A549 (cell line): ENCODE data around the gene SBK2.

Experiments
- BHLHE40 ChIP-seq: IDR thresholded peaks from 2 replicates; pipeline ENCODE4 v1.6.1; 2012; ENCODE audit warnings: low read depth, low read length, inconsistent platforms
- CHD4 ChIP-seq: fragments of 200-600 bp; sonication (generic); IDR thresholded peaks from 2 replicates; pipeline ENCODE4 v1.6.1; 2016; ENCODE audit warnings: antibody characterized with exemption, mild to moderate bottlenecking, borderline replicate concordance
- EP300 ChIP-seq, 2 experiments: fragments of >200 bp; sonication (Bioruptor Twin); formaldehyde crosslinking; IDR thresholded peaks; 2 replicates in 1 of 2; 3 replicates in 1 of 2; pipeline ENCODE4 v1.6.1; 2016 to 2017
- HDAC2 ChIP-seq: fragments of 200-600 bp; sonication (generic); IDR thresholded peaks from 2 replicates; pipeline ENCODE4 v1.6.1; 2016
- KDM5A ChIP-seq: fragments of 200-600 bp; sonication (generic); IDR thresholded peaks from 2 replicates; pipeline ENCODE4 v1.6.1; 2016; ENCODE audit warnings: antibody characterized with exemption, mild to moderate bottlenecking
- MAFK ChIP-seq: fragments of 450-650 bp; IDR thresholded peaks from 2 replicates; pipeline ENCODE4 v1.6.1; 2014; ENCODE audit not compliant: partially characterized antibody
- MYC ChIP-seq: IDR thresholded peaks from 2 replicates; pipeline ENCODE4 v1.6.1; 2012; ENCODE audit warnings: mild to moderate bottlenecking, inconsistent platforms, low read length, improper control_type of control experiment, borderline replicate concordance
- POLR2A ChIP-seq: IDR thresholded peaks from 2 replicates; pipeline ENCODE4 v1.6.1; 2012; ENCODE audit warnings: mild to moderate bottlenecking, low read length
- RAD21 ChIP-seq, 2 experiments: fragments of >200 bp in 1 of 2; sonication (Bioruptor Twin) in 1 of 2; formaldehyde crosslinking in 1 of 2; IDR thresholded peaks in 1 of 2; conservative IDR thresholded peaks in 1 of 2; 2 replicates in 1 of 2; 3 replicates in 1 of 2; pipeline ENCODE4 v1.6.1; 2012 to 2018; ENCODE audit warnings: inconsistent platforms in 1 of 2
- RFX5 ChIP-seq: fragments of 450-650 bp; IDR thresholded peaks from 2 replicates; pipeline ENCODE4 v1.7.1; 2014; ENCODE audit warnings: antibody characterized with exemption, mild to moderate bottlenecking, moderate library complexity
- RNF2 ChIP-seq: fragments of 200-600 bp; sonication (generic); IDR thresholded peaks from 2 replicates; pipeline ENCODE4 v1.6.1; 2016; ENCODE audit warnings: low read depth, mild to moderate bottlenecking, antibody characterized with exemption, moderate library complexity, borderline replicate concordance
- TF ChIP-seq, protein P1 (sequence below): fragments of >200 bp; sonication (Bioruptor Twin); formaldehyde crosslinking; IDR thresholded peaks from 3 replicates; pipeline ENCODE4 v1.5.1; 2016
- TF ChIP-seq, protein P2 (sequence below): fragments of 200-600 bp; sonication (generic); IDR thresholded peaks from 2 replicates; pipeline ENCODE4 v1.6.1; 2016; ENCODE audit warnings: antibody characterized with exemption, mild to moderate bottlenecking, moderate library complexity

- TF ChIP-seq, protein P1, sequence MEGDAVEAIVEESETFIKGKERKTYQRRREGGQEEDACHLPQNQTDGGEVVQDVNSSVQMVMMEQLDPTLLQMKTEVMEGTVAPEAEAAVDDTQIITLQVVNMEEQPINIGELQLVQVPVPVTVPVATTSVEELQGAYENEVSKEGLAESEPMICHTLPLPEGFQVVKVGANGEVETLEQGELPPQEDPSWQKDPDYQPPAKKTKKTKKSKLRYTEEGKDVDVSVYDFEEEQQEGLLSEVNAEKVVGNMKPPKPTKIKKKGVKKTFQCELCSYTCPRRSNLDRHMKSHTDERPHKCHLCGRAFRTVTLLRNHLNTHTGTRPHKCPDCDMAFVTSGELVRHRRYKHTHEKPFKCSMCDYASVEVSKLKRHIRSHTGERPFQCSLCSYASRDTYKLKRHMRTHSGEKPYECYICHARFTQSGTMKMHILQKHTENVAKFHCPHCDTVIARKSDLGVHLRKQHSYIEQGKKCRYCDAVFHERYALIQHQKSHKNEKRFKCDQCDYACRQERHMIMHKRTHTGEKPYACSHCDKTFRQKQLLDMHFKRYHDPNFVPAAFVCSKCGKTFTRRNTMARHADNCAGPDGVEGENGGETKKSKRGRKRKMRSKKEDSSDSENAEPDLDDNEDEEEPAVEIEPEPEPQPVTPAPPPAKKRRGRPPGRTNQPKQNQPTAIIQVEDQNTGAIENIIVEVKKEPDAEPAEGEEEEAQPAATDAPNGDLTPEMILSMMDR = no peak
- TF ChIP-seq BHLHE40 (no peak), HDAC2 (no peak), POLR2A (no peak), RAD21 (conservative IDR thresholded peaks at IDR 0.05 in 1 of 2, IDR thresholded peaks at IDR 0.05 in 1 of 2) (no peak), MAFK (no peak), MYC (no peak), RNF2 (no peak), RFX5 (no peak), CHD4 (no peak), KDM5A (no peak), EP300 (IDR thresholded peaks at IDR 0.05) (no peak)
- TF ChIP-seq, protein P2, sequence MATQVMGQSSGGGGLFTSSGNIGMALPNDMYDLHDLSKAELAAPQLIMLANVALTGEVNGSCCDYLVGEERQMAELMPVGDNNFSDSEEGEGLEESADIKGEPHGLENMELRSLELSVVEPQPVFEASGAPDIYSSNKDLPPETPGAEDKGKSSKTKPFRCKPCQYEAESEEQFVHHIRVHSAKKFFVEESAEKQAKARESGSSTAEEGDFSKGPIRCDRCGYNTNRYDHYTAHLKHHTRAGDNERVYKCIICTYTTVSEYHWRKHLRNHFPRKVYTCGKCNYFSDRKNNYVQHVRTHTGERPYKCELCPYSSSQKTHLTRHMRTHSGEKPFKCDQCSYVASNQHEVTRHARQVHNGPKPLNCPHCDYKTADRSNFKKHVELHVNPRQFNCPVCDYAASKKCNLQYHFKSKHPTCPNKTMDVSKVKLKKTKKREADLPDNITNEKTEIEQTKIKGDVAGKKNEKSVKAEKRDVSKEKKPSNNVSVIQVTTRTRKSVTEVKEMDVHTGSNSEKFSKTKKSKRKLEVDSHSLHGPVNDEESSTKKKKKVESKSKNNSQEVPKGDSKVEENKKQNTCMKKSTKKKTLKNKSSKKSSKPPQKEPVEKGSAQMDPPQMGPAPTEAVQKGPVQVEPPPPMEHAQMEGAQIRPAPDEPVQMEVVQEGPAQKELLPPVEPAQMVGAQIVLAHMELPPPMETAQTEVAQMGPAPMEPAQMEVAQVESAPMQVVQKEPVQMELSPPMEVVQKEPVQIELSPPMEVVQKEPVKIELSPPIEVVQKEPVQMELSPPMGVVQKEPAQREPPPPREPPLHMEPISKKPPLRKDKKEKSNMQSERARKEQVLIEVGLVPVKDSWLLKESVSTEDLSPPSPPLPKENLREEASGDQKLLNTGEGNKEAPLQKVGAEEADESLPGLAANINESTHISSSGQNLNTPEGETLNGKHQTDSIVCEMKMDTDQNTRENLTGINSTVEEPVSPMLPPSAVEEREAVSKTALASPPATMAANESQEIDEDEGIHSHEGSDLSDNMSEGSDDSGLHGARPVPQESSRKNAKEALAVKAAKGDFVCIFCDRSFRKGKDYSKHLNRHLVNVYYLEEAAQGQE = no peak
Observed at GRCh38 chr19:55493052-55493644, 43.8 kb downstream of the SBK2 start.
